HEK293 (cell line): ENCODE results near the gene ANGEL1.

Experiments
- CTCF ChIA-PET: fragments of 350-600 bp; formaldehyde crosslinking; extraction: SDS; loops from one replicate; lab custom pipeline; 2021; ENCODE audit warnings: antibody characterized with exemption; lab: Yijun Ruan, JAX
- POLR2A ChIA-PET: fragments of 300-600 bp; formaldehyde crosslinking; extraction: SDS; loops from one replicate; lab custom pipeline; 2020; ENCODE audit warnings: antibody characterized with exemption, inconsistent platforms; lab: Yijun Ruan, JAX
- H3K27ac ChIP-seq: fragments of 200-500 bp; sonication (Bioruptor generic); 2 replicates; pipeline ENCODE4 v1.5.1; 2014; ENCODE audit warnings: low read depth, low read length, control low read depth, inconsistent platforms; ENCODE audit errors: extremely low read depth
- H3K36me3 ChIP-seq, 2 experiments: fragments of 200-500 bp in 1 of 2; sonication (Bioruptor generic) in 1 of 2; 1 replicate in 1 of 2; 2 replicates in 1 of 2; pipeline ENCODE4 v1.5.1; 2014 to 2017; ENCODE audit warnings: inconsistent platforms in 2 of 2, low read length in 2 of 2; ENCODE audit not compliant: control insufficient read depth in 2 of 2, insufficient read depth in 1 of 2
- H3K4me1 ChIP-seq: fragments of 200-500 bp; sonication (Bioruptor generic); 2 replicates; pipeline ENCODE4 v1.5.1; 2014; ENCODE audit warnings: mild to moderate bottlenecking, low read length, inconsistent platforms; ENCODE audit not compliant: control insufficient read depth, insufficient read depth
- H3K4me3 ChIP-seq: 2 replicates; pipeline ENCODE4 v1.5.1; 2011; ENCODE audit warnings: low read depth, mild to moderate bottlenecking, control low read depth, low read length, moderate library complexity
- H3K9me3 ChIP-seq: fragments of 200-500 bp; sonication (Bioruptor generic); 2 replicates; pipeline ENCODE4 v1.5.1; 2014; ENCODE audit warnings: low read depth, low read length, inconsistent platforms; ENCODE audit not compliant: control insufficient read depth, insufficient read depth
- GLIS1 ChIP-seq: fragments of 450-650 bp; formaldehyde crosslinking; IDR thresholded peaks from 2 replicates; pipeline ENCODE4 v1.5.1; 2016; ENCODE audit warnings: missing biosample characterization, missing genetic modification characterization
- IKZF3 ChIP-seq: fragments of 450-650 bp; IDR thresholded peaks from 2 replicates; pipeline ENCODE4 v1.5.0; 2018; ENCODE audit warnings: missing biosample characterization, mild to moderate bottlenecking, missing genetic modification characterization, moderate library complexity
- KLF1 ChIP-seq: fragments of 450-650 bp; formaldehyde crosslinking; IDR thresholded peaks from 2 replicates; pipeline ENCODE4 v1.5.1; 2016; ENCODE audit warnings: missing biosample characterization, missing genetic modification characterization
- KLF16 ChIP-seq: fragments of 450-650 bp; formaldehyde crosslinking; IDR thresholded peaks from 2 replicates; pipeline ENCODE4 v1.5.1; 2017; ENCODE audit warnings: missing biosample characterization, missing genetic modification characterization
- ZBTB17 ChIP-seq: fragments of 450-650 bp; formaldehyde crosslinking; IDR thresholded peaks from 2 replicates; pipeline ENCODE4 v1.5.1; 2016; ENCODE audit warnings: missing biosample characterization, missing genetic modification characterization
- ZBTB21 ChIP-seq: fragments of 450-650 bp; formaldehyde crosslinking; IDR thresholded peaks from 2 replicates; pipeline ENCODE4 v1.5.1; 2017; ENCODE audit warnings: missing biosample characterization, missing genetic modification characterization
- ZFP41 ChIP-seq: fragments of 450-650 bp; formaldehyde crosslinking; IDR thresholded peaks from 2 replicates; pipeline ENCODE4 v1.5.1; 2016; ENCODE audit warnings: missing biosample characterization, missing genetic modification characterization, borderline replicate concordance
- ZFP69B ChIP-seq: fragments of 450-650 bp; formaldehyde crosslinking; IDR thresholded peaks from 2 replicates; pipeline ENCODE4 v1.5.1; 2016; ENCODE audit warnings: missing biosample characterization, missing genetic modification characterization
- ZNF138 ChIP-seq: fragments of 450-650 bp; formaldehyde crosslinking; IDR thresholded peaks from 2 replicates; pipeline ENCODE4 v1.5.1; 2016; ENCODE audit warnings: missing biosample characterization, missing genetic modification characterization, borderline replicate concordance
- ZNF146 ChIP-seq: fragments of 450-650 bp; formaldehyde crosslinking; IDR thresholded peaks from 2 replicates; pipeline ENCODE4 v1.5.1; 2016; ENCODE audit warnings: missing biosample characterization, missing genetic modification characterization
- ZNF311 ChIP-seq: fragments of 450-650 bp; formaldehyde crosslinking; IDR thresholded peaks from 2 replicates; pipeline ENCODE4 v1.5.1; 2017; ENCODE audit warnings: missing biosample characterization, missing genetic modification characterization, borderline replicate concordance
- ZNF354C ChIP-seq: fragments of 450-650 bp; formaldehyde crosslinking; IDR thresholded peaks from 2 replicates; pipeline ENCODE4 v1.5.1; 2016; ENCODE audit warnings: missing biosample characterization, missing genetic modification characterization, low read depth, borderline replicate concordance
- ZNF366 ChIP-seq: fragments of 450-650 bp; formaldehyde crosslinking; conservative IDR thresholded peaks from 2 replicates; pipeline ENCODE4 v1.5.1; 2016; ENCODE audit warnings: missing biosample characterization, missing genetic modification characterization
- ZNF416 ChIP-seq: fragments of 450-650 bp; formaldehyde crosslinking; IDR thresholded peaks from 2 replicates; pipeline ENCODE4 v1.5.1; 2016; ENCODE audit warnings: missing biosample characterization, missing genetic modification characterization
- ZNF433 ChIP-seq: fragments of 450-650 bp; formaldehyde crosslinking; IDR thresholded peaks from 2 replicates; pipeline ENCODE4 v1.5.1; 2016; ENCODE audit warnings: missing biosample characterization, missing genetic modification characterization, low read depth
- ZNF521 ChIP-seq: fragments of 450-650 bp; formaldehyde crosslinking; IDR thresholded peaks from 2 replicates; pipeline ENCODE4 v1.5.1; 2017; ENCODE audit warnings: missing biosample characterization, mild to moderate bottlenecking, missing genetic modification characterization
- ZNF623 ChIP-seq: fragments of 450-650 bp; formaldehyde crosslinking; IDR thresholded peaks from 2 replicates; pipeline ENCODE4 v1.5.1; 2016; ENCODE audit warnings: missing biosample characterization, missing genetic modification characterization
- ZNF654 ChIP-seq: fragments of 450-650 bp; formaldehyde crosslinking; IDR thresholded peaks from 2 replicates; pipeline ENCODE4 v1.5.1; 2016; ENCODE audit warnings: low read depth, missing biosample characterization, missing genetic modification characterization
- ZNF837 ChIP-seq: fragments of 450-650 bp; formaldehyde crosslinking; IDR thresholded peaks from 2 replicates; pipeline ENCODE4 v1.5.1; 2016; ENCODE audit warnings: missing biosample characterization, missing genetic modification characterization
- TF ChIP-seq, protein P1 (sequence below): IDR thresholded peaks from 2 replicates; pipeline ENCODE4 v1.6.1; 2011; ENCODE audit warnings: mild to moderate bottlenecking, low read depth, low read length, borderline replicate concordance
- TF ChIP-seq, protein P2 (sequence below): fragments of 450-650 bp; formaldehyde crosslinking; IDR thresholded peaks from 2 replicates; pipeline ENCODE4 v1.5.1; 2016; ENCODE audit warnings: missing biosample characterization, missing genetic modification characterization
- TF ChIP-seq, protein P3 (sequence below): fragments of 450-650 bp; formaldehyde crosslinking; IDR thresholded peaks from 2 replicates; pipeline ENCODE4 v1.5.1; 2016; ENCODE audit warnings: missing biosample characterization, missing genetic modification characterization
- TF ChIP-seq, protein P4 (sequence below): fragments of 450-650 bp; formaldehyde crosslinking; IDR thresholded peaks from 2 replicates; pipeline ENCODE4 v1.5.1; 2016; ENCODE audit warnings: missing biosample characterization, missing genetic modification characterization
- TF ChIP-seq, protein P5 (sequence below): fragments of 450-650 bp; formaldehyde crosslinking; IDR thresholded peaks from 2 replicates; pipeline ENCODE4; 2016; ENCODE audit warnings: missing biosample characterization, missing genetic modification characterization
- TF ChIP-seq, protein P6 (sequence below): fragments of 450-650 bp; formaldehyde crosslinking; IDR thresholded peaks from 2 replicates; pipeline ENCODE4 v1.5.1; 2016; ENCODE audit warnings: missing biosample characterization, missing genetic modification characterization

ANGEL1 gene

DNA sequence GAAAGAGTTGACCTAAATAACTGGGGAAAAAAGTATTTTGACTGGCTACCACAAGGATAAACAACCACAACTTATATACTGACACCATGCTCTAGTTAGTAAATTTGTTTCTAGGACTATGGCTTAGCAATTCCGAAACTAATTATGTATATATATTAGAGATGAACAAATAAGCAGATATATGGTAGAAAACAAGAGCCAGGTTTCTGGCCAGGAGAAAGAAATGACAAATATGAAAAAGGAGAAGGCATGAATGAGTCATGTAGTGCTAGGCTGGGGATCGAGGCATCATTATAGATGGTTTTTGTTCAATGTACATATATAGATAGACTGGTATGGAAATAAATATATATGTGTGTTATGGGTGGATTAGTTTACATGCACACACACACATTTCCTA lies 8.0 kb upstream of the ANGEL1 start:
- Histone ChIP-seq H3K36me3 (no peaks in the 10 kb centered on the region), H3K9me3 (no peaks in the 10 kb centered on the region), H3K27ac (no peak overlapping the region), H3K4me3 (no peak overlapping the region), H3K4me1 (no peaks in the 10 kb centered on the region)
- TF ChIP-seq ZNF433 (tag by site-specific recombination), result no peak
- TF ChIP-seq, protein P1, sequence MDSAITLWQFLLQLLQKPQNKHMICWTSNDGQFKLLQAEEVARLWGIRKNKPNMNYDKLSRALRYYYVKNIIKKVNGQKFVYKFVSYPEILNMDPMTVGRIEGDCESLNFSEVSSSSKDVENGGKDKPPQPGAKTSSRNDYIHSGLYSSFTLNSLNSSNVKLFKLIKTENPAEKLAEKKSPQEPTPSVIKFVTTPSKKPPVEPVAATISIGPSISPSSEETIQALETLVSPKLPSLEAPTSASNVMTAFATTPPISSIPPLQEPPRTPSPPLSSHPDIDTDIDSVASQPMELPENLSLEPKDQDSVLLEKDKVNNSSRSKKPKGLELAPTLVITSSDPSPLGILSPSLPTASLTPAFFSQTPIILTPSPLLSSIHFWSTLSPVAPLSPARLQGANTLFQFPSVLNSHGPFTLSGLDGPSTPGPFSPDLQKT, result no peak
- no peak for TF ChIP-seq IKZF3 (tag by site-specific recombination)
- TF ChIP-seq, protein P2, sequence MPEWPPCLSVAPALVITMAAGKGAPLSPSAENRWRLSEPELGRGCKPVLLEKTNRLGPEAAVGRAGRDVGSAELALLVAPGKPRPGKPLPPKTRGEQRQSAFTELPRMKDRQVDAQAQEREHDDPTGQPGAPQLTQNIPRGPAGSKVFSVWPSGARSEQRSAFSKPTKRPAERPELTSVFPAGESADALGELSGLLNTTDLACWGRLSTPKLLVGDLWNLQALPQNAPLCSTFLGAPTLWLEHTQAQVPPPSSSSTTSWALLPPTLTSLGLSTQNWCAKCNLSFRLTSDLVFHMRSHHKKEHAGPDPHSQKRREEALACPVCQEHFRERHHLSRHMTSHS (tag by site-specific recombination), result no peak
- TF ChIP-seq KLF16 (tag by site-specific recombination), result no peak
- no peak for TF ChIP-seq ZBTB21 (tag by site-specific recombination)
- no peak for TF ChIP-seq ZNF354C
- TF ChIP-seq ZFP69B (tag by site-specific recombination), result no peak
- TF ChIP-seq ZNF837 (tag by site-specific recombination), result no peak
- TF ChIP-seq, protein P3, sequence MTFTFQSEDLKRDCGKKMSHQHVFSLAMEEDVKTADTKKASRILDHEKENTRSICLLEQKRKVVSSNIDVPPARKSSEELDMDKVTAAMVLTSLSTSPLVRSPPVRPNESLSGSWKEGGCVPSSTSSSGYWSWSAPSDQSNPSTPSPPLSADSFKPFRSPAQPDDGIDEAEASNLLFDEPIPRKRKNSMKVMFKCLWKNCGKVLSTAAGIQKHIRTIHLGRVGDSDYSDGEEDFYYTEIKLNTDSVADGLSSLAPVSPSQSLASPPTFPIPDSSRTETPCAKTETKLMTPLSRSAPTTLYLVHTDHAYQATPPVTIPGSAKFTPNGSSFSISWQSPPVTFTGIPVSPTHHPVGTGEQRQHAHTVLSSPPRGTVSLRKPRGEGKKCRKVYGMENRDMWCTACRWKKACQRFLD (tag by site-specific recombination), result no peak
- no peak for TF ChIP-seq GLIS1 (tag by site-specific recombination)
- TF ChIP-seq, protein P4, sequence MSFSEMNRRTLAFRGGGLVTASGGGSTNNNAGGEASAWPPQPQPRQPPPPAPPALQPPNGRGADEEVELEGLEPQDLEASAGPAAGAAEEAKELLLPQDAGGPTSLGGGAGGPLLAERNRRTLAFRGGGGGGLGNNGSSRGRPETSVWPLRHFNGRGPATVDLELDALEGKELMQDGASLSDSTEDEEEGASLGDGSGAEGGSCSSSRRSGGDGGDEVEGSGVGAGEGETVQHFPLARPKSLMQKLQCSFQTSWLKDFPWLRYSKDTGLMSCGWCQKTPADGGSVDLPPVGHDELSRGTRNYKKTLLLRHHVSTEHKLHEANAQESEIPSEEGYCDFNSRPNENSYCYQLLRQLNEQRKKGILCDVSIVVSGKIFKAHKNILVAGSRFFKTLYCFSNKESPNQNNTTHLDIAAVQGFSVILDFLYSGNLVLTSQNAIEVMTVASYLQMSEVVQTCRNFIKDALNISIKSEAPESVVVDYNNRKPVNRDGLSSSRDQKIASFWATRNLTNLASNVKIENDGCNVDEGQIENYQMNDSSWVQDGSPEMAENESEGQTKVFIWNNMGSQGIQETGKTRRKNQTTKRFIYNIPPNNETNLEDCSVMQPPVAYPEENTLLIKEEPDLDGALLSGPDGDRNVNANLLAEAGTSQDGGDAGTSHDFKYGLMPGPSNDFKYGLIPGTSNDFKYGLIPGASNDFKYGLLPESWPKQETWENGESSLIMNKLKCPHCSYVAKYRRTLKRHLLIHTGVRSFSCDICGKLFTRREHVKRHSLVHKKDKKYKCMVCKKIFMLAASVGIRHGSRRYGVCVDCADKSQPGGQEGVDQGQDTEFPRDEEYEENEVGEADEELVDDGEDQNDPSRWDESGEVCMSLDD (tag by site-specific recombination), result no peak
- TF ChIP-seq KLF1, result no peak
- TF ChIP-seq, protein P5, sequence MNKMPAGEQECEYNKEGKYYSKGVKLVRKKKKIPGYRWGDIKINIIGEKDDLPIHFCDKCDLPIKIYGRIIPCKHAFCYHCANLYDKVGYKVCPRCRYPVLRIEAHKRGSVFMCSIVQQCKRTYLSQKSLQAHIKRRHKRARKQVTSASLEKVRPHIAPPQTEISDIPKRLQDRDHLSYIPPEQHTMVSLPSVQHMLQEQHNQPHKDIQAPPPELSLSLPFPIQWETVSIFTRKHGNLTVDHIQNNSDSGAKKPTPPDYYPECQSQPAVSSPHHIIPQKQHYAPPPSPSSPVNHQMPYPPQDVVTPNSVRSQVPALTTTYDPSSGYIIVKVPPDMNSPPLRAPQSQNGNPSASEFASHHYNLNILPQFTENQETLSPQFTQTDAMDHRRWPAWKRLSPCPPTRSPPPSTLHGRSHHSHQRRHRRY (tag by site-specific recombination), result no peak
- no peak for TF ChIP-seq ZNF521 (tag by site-specific recombination)
- no peak for TF ChIP-seq ZNF623 (tag by site-specific recombination)
- ChIA-PET CTCF (interaction anchor here (0.6 kb wide), 1 partner anchor 326 kb away, joined by 4 read pairs; no protein-coding TSS in a partner anchor), POLR2A (interaction anchor here (0.6 kb wide), 1 partner anchor 13 kb away, joined by 3 read pairs; no protein-coding TSS in a partner anchor)

DNA sequence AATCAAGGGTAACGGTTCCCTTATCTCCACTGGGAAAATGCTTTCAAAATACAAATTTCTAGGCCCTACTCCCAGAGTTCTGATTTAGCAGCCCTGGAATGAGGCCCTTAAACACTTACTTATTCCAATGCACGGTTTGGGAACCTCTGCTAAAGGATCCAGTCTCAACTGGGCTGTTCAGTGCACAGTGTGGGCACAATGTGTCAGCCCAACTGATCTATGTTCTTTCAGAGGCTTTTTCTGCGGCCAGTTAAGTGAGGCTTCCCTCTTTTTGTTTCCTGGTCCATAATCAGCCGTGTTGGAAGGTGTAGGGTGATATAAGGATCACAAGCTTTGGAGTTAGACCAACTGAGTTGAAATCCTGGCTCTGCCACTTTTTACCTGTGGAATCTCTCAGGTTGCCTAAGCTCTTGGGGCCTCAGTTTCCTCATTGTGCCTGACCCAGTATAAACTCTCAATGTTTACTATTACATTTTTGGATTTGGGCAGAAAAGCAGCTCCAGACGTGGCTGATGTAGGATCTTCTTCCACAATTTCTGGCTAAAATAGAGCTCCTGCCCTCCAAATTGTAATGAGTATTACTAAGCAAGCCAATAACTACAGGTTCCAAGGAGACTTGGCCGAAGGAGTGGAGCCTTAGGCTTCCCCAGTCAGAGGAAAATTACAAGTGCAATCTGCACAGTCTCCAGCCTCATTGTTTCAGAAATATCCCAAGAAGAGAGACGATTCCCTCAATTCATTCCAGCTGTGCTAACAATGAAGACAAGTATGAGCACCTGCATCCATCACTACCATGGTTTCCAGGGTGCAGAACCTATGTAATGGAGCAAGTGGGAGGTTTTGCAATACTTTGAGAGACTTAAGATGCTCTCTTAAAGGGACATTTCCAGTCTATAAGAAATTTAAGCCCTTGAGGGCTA lies 2.3 kb upstream of the ANGEL1 start:
- H3K36me3 ChIP-seq, result no peaks in the 10 kb centered on the region
- no peak overlapping the region for H3K4me3 ChIP-seq
- ChIA-PET CTCF (interaction anchor here (0.5 kb wide), 1 partner anchor 38 kb away, joined by 3 read pairs; no protein-coding TSS in a partner anchor), POLR2A (no interaction called here)
- H3K27ac ChIP-seq, result no peak overlapping the region
- no peaks in the 10 kb centered on the region for H3K9me3 ChIP-seq
- peaks cover 14% of the 10 kb centered on the region; the same call in 1 of the 2 replicates for H3K4me1 ChIP-seq
- TF ChIP-seq, protein P6, sequence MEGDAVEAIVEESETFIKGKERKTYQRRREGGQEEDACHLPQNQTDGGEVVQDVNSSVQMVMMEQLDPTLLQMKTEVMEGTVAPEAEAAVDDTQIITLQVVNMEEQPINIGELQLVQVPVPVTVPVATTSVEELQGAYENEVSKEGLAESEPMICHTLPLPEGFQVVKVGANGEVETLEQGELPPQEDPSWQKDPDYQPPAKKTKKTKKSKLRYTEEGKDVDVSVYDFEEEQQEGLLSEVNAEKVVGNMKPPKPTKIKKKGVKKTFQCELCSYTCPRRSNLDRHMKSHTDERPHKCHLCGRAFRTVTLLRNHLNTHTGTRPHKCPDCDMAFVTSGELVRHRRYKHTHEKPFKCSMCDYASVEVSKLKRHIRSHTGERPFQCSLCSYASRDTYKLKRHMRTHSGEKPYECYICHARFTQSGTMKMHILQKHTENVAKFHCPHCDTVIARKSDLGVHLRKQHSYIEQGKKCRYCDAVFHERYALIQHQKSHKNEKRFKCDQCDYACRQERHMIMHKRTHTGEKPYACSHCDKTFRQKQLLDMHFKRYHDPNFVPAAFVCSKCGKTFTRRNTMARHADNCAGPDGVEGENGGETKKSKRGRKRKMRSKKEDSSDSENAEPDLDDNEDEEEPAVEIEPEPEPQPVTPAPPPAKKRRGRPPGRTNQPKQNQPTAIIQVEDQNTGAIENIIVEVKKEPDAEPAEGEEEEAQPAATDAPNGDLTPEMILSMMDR (tag by site-specific recombination), result no peak
- TF ChIP-seq ZNF416 (tag by site-specific recombination), result no peak
- no peak for TF ChIP-seq ZNF138 (tag by site-specific recombination)
- no peak for TF ChIP-seq ZNF654 (tag by site-specific recombination)
- no peak for TF ChIP-seq KLF1
- no peak for TF ChIP-seq ZNF366 (tag by site-specific recombination)
- TF ChIP-seq ZFP41 (tag by site-specific recombination), result no peak
- TF ChIP-seq ZNF146 (tag by site-specific recombination), result no peak
- TF ChIP-seq IKZF3 (tag by site-specific recombination), result no peak
- TF ChIP-seq ZBTB17 (tag by site-specific recombination), result no peak
- TF ChIP-seq ZNF311 (tag by site-specific recombination), result no peak
